B cell (primary cell): ENCODE results near the gene GAPVD1. TPM values are rescaled to one million over a fixed set of nuclear protein-coding genes. Genes with fewer than 3 reads are reported as not detected.

Source experiments
- ATAC-seq: fragments of 200-7000 bp; cut with Tn5 transposase; one replicate; pipeline ENCODE4 v1.10.0; 2021; ENCODE audit warnings: low read depth, mild to moderate bottlenecking, moderate number of reproducible peaks, moderate library complexity
- CTCF ChIA-PET: fragments of 350-600 bp; sonication (Branson Sonifier 250); formaldehyde crosslinking; loops from one replicate; lab custom pipeline; 2021; ENCODE audit warnings: antibody characterized with exemption, inconsistent platforms; lab: Charles Lee
- POLR2A ChIA-PET: fragments of 350-600 bp; sonication (Branson Sonifier 250); formaldehyde crosslinking; loops from one replicate; lab custom pipeline; 2021; ENCODE audit warnings: antibody characterized with exemption; lab: Charles Lee
- DNase-seq: peaks from one replicate; pipeline ENCODE4 v3.0.0; 2013
- H2AFZ ChIP-seq: 2 replicates; pipeline ENCODE4 v1.6.1; 2012; ENCODE audit warnings: mild to moderate bottlenecking, low read depth, low read length; ENCODE audit not compliant: insufficient read depth, poor library complexity, severe bottlenecking
- H3K27ac ChIP-seq, 2 donors: 1 replicate in 1 of 2; 2 replicates in 1 of 2; pipeline ENCODE4 v1.5.1; 2012 to 2013; ENCODE audit warnings: low read length in 2 of 2, mild to moderate bottlenecking in 2 of 2, moderate library complexity in 1 of 2
- H3K27me3 ChIP-seq, 4 experiments: fragments of 200-600 bp in 1 of 4; sonication (generic) in 1 of 4; replicated peaks in 1 of 4; 1 replicate in 2 of 4; 2 replicates in 2 of 4; pipeline versions ENCODE4 v1.6.1 to v1.7.0; 2013 to 2016; ENCODE audit warnings: low read length in 3 of 4, mild to moderate bottlenecking in 2 of 4, mixed read lengths in 1 of 4, moderate library complexity in 1 of 4; ENCODE audit not compliant: insufficient read depth in 4 of 4, control insufficient read depth in 3 of 4; ENCODE audit errors: control extremely low read depth in 1 of 4
- H3K36me3 ChIP-seq, 2 experiments: replicated peaks in 1 of 2; 1 replicate in 1 of 2; 2 replicates in 1 of 2; pipeline versions ENCODE4 v1.6.1 to v1.7.1; 2013; ENCODE audit warnings: low read length in 1 of 2; ENCODE audit not compliant: insufficient read depth in 2 of 2, control insufficient read depth in 1 of 2; ENCODE audit errors: control extremely low read depth in 1 of 2, extremely low read depth in 1 of 2
- H3K4me1 ChIP-seq, 2 donors: fragments of 200-600 bp in 1 of 2; sonication (generic) in 1 of 2; 1 replicate in 1 of 2; 2 replicates in 1 of 2; pipeline versions ENCODE4 v1.5.1 to v1.6.1; 2013 to 2017; ENCODE audit warnings: low read length in 2 of 2; ENCODE audit not compliant: control insufficient read depth in 2 of 2, insufficient read depth in 2 of 2
- H3K4me2 ChIP-seq: replicated peaks from 2 replicates; pipeline ENCODE3; 2012; ENCODE audit warnings: mild to moderate bottlenecking, low read depth, low read length; ENCODE audit not compliant: poor library complexity, severe bottlenecking
- H3K4me3 ChIP-seq, 5 experiments: fragments of 200-600 bp in 1 of 5; sonication (generic) in 1 of 5; 1 replicate in 3 of 5; 2 replicates in 2 of 5; pipeline versions ENCODE4 v1.5.1 to v1.7.0; 2011 to 2016; ENCODE audit warnings: low read length in 4 of 5, mild to moderate bottlenecking in 4 of 5, low read depth in 2 of 5, control low read depth in 1 of 5, moderate library complexity in 1 of 5; ENCODE audit not compliant: insufficient read depth in 1 of 5; ENCODE audit errors: control extremely low read depth in 1 of 5, extremely low read depth in 1 of 5
- H3K79me2 ChIP-seq: fragments of 200-600 bp; sonication (generic); one replicate; pipeline ENCODE4 v1.6.0; 2016; ENCODE audit warnings: low read length; ENCODE audit not compliant: control insufficient read depth, insufficient read depth
- H3K9ac ChIP-seq: fragments of 200-600 bp; sonication (generic); 2 replicates; pipeline ENCODE4 v1.6.1; 2017; ENCODE audit warnings: mild to moderate bottlenecking, low read length, moderate library complexity
- H3K9me3 ChIP-seq, 3 donors: one replicate each; pipeline versions ENCODE4 v1.6.1 to v1.7.1; 2013; ENCODE audit warnings: low read length in 2 of 3; ENCODE audit not compliant: control insufficient read depth in 2 of 3, insufficient read depth in 1 of 3; ENCODE audit errors: control extremely low read depth in 1 of 3
- H4K20me1 ChIP-seq: 2 replicates; pipeline ENCODE4 v1.6.0; 2012; ENCODE audit warnings: mild to moderate bottlenecking, low read length; ENCODE audit not compliant: insufficient read depth, control insufficient read depth, poor library complexity, severe bottlenecking
- H3K27ac Mint-ChIP-seq: one replicate; pipeline ENCODE4 v1.8.0; 2021; ENCODE audit warnings: mixed read lengths
- H3K27me3 Mint-ChIP-seq: one replicate; pipeline ENCODE4 v1.8.0; 2021; ENCODE audit warnings: mixed read lengths
- H3K4me1 Mint-ChIP-seq: one replicate; pipeline ENCODE4 v1.8.0; 2021; ENCODE audit warnings: mixed read lengths
- H3K4me3 Mint-ChIP-seq: one replicate; pipeline ENCODE4 v1.8.0; 2021; ENCODE audit warnings: mixed read lengths
- H3K9me3 Mint-ChIP-seq: one replicate; pipeline ENCODE4 v1.8.0; 2022; ENCODE audit warnings: mixed read lengths; ENCODE audit not compliant: insufficient read depth
- EZH2 ChIP-seq: IDR thresholded peaks from 2 replicates; pipeline ENCODE4 v1.6.1; 2012; ENCODE audit warnings: borderline replicate concordance, low read depth, mild to moderate bottlenecking, moderate library complexity, low read length; ENCODE audit not compliant: insufficient read depth, poor library complexity, severe bottlenecking
- whole genome bisulfite sequencing: methylation state at CpG from one replicate; pipeline ENCODE4 v1.1.5; 2013; ENCODE audit warnings: missing lambda C conversion rate; ENCODE audit not compliant: insufficient coverage; 5-methylcytosine and 5-hydroxymethylcytosine counted together
- intact Hi-C: fragments of 100-400 bp; cut with micrococcal nuclease; formaldehyde crosslinking; loops from one replicate; pipeline ENCODE4 v1.10.0; 2022
- polyA plus RNA-seq: library from polyadenylated mRNA; depleted of rRNA; stranded (reverse); fragments of >200 nt; gene quantifications from 2 replicates; pipeline ENCODE4 v1.2.3, GENCODE V29; 2012
- total RNA-seq, 2 donors: library from RNA; stranded (reverse); fragments of 120-200 nt in 1 of 2; gene quantifications; 1 replicate in 1 of 2; 2 replicates in 1 of 2; pipeline versions ENCODE4 v1.2.3 to v1.2.4, GENCODE V29; 2013 to 2022
- TF ChIP-seq, protein P1 (sequence below): fragments of 200-600 bp; IDR thresholded peaks from one replicate; pipeline ENCODE4 v1.8.0; 2022; ENCODE audit warnings: antibody characterized with exemption, mild to moderate bottlenecking

The GAPVD1 gene
- total and polyA plus RNA-seq, 2 donors (not counting 1 experiment from before 2014, with no cell fraction given): 11.8 to 61.2 TPM

DNA sequence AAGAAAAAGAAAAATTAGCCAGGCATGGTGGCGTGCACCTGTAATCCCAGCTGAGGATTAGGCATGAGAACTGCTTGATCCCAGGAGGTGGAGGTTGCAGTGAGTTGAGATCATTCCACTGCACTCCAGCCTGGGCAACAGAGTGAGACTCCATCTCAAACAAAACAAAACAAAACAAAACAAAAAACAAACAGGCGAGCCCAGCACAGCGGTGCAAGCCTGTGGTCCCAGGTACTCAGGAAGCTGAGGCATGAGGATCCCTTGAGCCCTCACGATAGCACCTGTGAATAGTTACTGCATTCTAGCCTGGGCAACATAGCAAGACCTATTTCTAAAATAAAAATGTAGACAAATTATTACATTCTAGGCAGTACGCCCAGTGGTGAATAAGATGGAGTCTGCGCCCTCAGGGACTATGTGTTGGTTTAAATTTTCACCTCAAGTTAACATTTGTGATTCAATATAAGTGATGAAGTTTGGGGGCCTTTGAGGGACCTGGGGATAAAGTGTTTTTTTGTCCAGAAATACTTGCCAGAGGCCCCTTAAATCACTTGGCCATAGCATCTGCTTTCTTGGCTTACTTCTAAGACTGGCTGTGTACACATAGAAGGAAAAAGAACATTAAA lies 3.4 kb upstream of the GAPVD1 start:
- TF ChIP-seq, protein P1, sequence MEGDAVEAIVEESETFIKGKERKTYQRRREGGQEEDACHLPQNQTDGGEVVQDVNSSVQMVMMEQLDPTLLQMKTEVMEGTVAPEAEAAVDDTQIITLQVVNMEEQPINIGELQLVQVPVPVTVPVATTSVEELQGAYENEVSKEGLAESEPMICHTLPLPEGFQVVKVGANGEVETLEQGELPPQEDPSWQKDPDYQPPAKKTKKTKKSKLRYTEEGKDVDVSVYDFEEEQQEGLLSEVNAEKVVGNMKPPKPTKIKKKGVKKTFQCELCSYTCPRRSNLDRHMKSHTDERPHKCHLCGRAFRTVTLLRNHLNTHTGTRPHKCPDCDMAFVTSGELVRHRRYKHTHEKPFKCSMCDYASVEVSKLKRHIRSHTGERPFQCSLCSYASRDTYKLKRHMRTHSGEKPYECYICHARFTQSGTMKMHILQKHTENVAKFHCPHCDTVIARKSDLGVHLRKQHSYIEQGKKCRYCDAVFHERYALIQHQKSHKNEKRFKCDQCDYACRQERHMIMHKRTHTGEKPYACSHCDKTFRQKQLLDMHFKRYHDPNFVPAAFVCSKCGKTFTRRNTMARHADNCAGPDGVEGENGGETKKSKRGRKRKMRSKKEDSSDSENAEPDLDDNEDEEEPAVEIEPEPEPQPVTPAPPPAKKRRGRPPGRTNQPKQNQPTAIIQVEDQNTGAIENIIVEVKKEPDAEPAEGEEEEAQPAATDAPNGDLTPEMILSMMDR: no peak
- H3K9ac ChIP-seq: no peak overlapping the region
- intact Hi-C loops: no loop called here

DNA sequence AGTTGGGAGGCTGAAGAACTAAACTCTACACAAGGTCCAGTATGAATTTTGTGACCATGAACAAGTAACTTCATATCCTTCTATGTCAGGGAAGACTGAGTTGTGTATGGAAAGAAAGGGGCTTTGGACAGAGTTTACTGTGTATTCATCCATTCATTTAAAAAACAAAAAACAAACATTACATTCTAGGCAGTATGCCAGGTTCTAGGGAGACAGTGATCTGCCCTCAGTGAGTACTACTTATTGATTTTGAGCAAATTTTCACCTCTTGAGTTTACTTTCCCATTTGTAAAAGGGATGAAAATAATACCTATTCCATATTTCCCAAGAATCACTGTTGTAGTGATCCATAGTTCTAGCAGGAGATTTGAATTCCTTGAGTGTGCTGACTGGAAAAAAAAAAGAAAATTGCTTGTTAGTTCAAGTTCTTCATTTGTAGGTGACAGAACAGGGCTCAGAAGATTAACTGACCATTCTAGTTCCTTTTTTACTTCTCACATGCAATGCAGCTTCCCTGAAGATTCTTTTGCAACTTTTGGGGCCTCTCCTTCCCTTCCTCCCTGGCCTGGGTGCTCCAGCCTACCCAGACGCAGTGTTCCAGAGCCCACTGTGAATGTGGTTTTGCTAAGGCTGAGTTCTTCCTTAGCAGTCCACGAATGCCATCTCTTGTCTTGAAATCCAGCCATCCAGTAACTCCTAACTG lies 2.6 kb upstream of the GAPVD1 start:
- Histone ChIP-seq H3K4me1 (peaks cover 15 to 23% of the 10 kb centered on the region in 2 donors), H3K9ac (no peak overlapping the region)
- ATAC-seq: no peak

More for the DNA sequence above, 3.4 kb upstream of the GAPVD1 start:
- ChIA-PET CTCF (no interaction called here), POLR2A (no interaction called here)
- Histone ChIP-seq H3K9me3 (peaks cover 0 to 18% (median 7%) of the 10 kb centered on the region in 3 donors), H3K27me3 (no peaks in the 10 kb centered on the region), H4K20me1 (peaks cover 5% of the 10 kb centered on the region), H3K27ac (no peak overlapping the region), H3K4me1 (peaks cover 9 to 18% of the 10 kb centered on the region in 2 donors), H3K4me2 (no peak overlapping the region), H3K79me2 (peaks cover 16% of the 10 kb centered on the region), H3K36me3 (no peaks in the 10 kb centered on the region), H2AFZ (no peak overlapping the region), H3K4me3 (no peak overlapping the region)
- DNase-seq (no peak), ATAC-seq (no peak)
- Mint-ChIP-seq H3K4me3 (no peak overlapping the region), H3K9me3 (no peaks in the 10 kb centered on the region), H3K27ac (no peak overlapping the region), H3K4me1 (peaks cover 23% of the 10 kb centered on the region), H3K27me3 (no peaks in the 10 kb centered on the region)
- 93% methylated on average over 4 of the region's 6 CpGs for WGBS

More for the DNA sequence above, 2.6 kb upstream of the GAPVD1 start:
- H3K9me3 Mint-ChIP-seq: no peaks in the 10 kb centered on the region
- Histone ChIP-seq H3K36me3 (peaks cover 0 to 3% of the 10 kb centered on the region in 2 experiments), H3K27me3 (no peaks in the 10 kb centered on the region), H3K27ac (no peak overlapping the region), H3K79me2 (peaks cover 23% of the 10 kb centered on the region), H2AFZ (peak overlapping the region; percentile 48), H3K4me2 (no peak overlapping the region), H3K4me3 (no peak overlapping the region), H4K20me1 (peaks cover 5% of the 10 kb centered on the region), H3K9me3 (peaks cover 0 to 18% (median 7%) of the 10 kb centered on the region in 3 donors)
- DNase-seq: no peak
- peak overlapping the region; percentile 6 for H3K4me3 Mint-ChIP-seq
- peak overlapping the region; percentile 47 for H3K27ac Mint-ChIP-seq
- peaks cover 28% of the 10 kb centered on the region for H3K4me1 Mint-ChIP-seq
- POLR2A ChIA-PET: no interaction called here
- no peaks in the 10 kb centered on the region for H3K27me3 Mint-ChIP-seq
- TF ChIP-seq, protein P1: no peak
- no peak for TF ChIP-seq EZH2
- intact Hi-C loops: no loop called here
- CTCF ChIA-PET: no interaction called here
- 40% methylated on average over 1 of the region's 2 CpGs for whole genome bisulfite sequencing
